Suprapubic skin (tissue), 4 donors: Measurements from ENCODE around the gene CD3D.

Source experiments
- POLR2A ChIP-seq, 2 donors: fragments of 450-650 bp; IDR thresholded peaks; one replicate each; pipeline ENCODE4 v1.6.1; 2017; ENCODE audit warnings: antibody characterized with exemption in 2 of 2, mild to moderate bottlenecking in 2 of 2, moderate library complexity in 2 of 2
- POLR2AphosphoS5 ChIP-seq, 3 donors: sonication (generic); formaldehyde crosslinking; IDR thresholded peaks; one replicate each; pipeline ENCODE4 v1.6.1; 2017; ENCODE audit warnings: antibody characterized with exemption in 3 of 3
- TF ChIP-seq, protein P1 (sequence below), 2 donors: fragments of 200-600 bp in 1 of 2; fragments of 450-650 bp in 1 of 2; sonication (generic) in 1 of 2; IDR thresholded peaks; one replicate each; pipeline ENCODE4 v1.5.1; 2016 to 2019; ENCODE audit warnings: antibody characterized with exemption in 2 of 2, mild to moderate bottlenecking in 1 of 2, moderate library complexity in 1 of 2

DNA sequence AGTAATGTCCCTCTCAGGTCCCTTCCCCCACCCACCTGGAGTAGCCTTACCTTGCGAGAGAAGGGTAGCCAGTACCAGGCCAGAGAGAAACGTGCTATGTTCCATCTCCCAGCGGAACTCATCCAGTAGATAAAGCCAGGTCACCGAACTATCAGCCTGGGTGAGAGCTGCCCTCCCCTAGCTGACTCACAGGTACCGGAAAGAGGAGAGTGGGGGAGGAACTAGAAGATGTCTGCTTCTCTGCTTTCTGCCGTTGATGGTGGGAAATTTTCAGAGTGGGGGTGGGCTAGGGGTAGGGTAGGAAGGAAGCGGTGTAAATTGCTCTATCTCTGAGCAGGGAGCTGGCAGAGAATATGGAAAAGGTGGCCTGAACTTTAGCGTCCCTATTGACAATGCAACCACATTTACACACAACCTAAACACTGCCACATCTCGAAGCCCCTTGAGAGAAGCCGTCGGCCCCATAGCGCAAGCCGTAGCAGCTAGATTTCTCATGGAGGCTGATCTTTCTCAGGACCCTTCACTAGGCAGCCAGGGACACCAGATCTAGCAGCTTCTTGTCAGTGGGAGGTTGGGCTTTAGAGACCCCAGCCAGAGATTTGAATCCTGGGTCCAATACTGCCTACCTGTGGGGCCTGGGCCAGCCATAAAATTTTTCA, at the start of gene CD3D:
- TF ChIP-seq POLR2A (IDR thresholded peaks at IDR 0.05) (no peak), POLR2AphosphoS5 (IDR thresholded peaks at IDR 0.05) (no peak)
- TF ChIP-seq, protein P1, sequence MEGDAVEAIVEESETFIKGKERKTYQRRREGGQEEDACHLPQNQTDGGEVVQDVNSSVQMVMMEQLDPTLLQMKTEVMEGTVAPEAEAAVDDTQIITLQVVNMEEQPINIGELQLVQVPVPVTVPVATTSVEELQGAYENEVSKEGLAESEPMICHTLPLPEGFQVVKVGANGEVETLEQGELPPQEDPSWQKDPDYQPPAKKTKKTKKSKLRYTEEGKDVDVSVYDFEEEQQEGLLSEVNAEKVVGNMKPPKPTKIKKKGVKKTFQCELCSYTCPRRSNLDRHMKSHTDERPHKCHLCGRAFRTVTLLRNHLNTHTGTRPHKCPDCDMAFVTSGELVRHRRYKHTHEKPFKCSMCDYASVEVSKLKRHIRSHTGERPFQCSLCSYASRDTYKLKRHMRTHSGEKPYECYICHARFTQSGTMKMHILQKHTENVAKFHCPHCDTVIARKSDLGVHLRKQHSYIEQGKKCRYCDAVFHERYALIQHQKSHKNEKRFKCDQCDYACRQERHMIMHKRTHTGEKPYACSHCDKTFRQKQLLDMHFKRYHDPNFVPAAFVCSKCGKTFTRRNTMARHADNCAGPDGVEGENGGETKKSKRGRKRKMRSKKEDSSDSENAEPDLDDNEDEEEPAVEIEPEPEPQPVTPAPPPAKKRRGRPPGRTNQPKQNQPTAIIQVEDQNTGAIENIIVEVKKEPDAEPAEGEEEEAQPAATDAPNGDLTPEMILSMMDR (IDR thresholded peaks at IDR 0.05) = no peak
